ENCODE data around the gene CNN3. TPM values are rescaled to one million over a fixed set of nuclear protein-coding genes. Genes with fewer than 3 reads are reported as not detected.
"Not testable (repeated sequence)": the region's sequence is repeated elsewhere in the genome, so short reads cannot be mapped to it uniquely, and the experiment has no call there.

The CNN3 gene
- total and polyA plus RNA-seq, 2 donors = 163 to 350 TPM

DNA sequence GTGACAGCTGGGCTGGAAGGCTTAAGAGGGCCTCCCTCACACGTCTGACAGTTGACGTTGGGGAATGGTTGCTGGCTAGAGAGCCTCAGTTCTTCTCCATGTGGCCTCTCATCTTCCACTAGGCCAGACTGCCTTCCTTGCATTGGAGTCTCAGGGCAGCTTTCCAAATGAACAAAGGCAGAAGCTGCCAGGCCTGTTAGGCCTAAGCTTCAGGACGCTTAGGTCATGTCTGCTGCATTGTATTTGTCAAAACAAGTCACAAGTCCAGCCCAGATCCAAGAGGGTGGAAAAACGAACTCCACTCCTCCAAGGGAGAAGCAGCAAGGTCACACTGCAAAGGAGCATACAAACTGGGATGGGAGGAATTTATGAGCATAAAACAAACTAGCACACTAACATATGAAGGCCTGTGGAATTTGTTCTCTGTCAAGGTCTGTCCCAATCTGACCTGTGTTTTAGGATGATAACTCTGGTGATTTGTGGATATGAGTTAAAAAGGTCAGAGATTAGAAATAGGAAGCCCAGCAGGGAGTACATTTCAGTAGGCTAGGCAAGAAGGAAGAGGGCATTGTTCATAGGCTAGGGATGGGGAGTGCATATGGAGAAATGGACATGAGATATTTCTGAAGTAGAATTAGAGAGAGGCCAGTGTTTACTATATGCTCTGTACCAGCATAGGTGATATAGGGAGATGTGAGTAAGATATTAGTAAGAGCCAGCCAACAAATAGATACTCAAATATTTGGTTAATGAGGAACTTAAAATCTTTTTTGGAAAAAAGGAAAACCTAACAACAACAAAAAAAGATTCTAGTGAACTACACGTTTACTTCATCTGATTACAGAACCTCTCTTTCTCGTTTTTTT is 29.1 kb upstream of the CNN3 start:
- no peaks in the 10 kb centered on the region for H3K36me3 ChIP-seq (ENCODE audit: insufficient read depth)
- WGBS = 33% methylated on average over 6 of the region's 6 CpGs
- H3K27ac ChIP-seq (ENCODE audit: low read depth) = no peak overlapping the region
- no peak for DNase-seq (ENCODE audit: extremely low spot score)
- H3K4me1 ChIP-seq (ENCODE audit: insufficient read depth) = peaks cover 2% of the 10 kb centered on the region
- H3K4me3 ChIP-seq (ENCODE audit: low read depth, low read length) = no peak overlapping the region

DNA sequence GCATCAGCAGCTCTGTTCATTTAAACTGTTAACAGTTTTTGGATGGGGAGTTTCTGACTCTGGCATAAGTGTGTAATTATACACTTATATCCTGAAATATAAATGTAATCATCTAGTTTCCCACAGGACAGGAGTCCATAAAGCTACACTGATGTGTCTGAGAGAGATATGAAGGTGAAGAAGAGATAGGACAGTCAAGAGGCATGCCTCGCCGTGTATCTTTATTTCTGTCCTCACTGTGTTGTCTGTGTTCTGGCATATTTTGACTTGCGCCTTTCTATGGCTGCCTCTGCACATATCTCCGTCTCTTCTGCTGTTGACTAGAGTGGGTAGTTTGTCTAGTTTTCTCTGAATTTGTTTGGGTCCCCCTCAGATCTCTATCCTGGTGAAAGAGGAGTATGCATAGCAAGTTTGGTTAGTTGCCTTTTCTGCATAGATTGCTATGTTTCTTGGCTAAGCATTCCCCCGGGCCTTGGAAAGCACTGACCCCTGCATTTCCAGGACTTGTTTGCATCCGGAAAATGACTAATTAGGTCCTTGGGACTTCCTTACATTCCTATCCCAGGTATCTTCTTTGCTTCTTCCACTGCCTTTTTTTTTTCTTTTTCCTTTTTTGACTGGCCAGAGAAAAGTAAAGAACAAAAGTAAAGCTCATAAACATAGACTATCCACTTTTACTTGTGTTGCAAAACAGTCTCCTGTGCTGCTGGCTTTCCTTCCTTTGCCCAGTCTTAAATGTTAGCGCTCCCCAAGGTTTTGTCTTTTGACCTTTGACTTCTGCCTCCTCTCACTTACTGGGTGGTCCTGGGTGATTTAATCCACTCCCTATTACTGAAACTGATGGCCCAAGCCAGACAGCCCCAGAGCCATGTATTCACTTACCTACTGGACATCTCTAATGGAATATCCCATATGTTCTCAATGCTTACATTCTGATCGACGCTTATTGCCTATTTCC is 27.6 kb upstream of the CNN3 start:
- Histone ChIP-seq H3K4me3 (ENCODE audit: low read depth, low read length) (no peak overlapping the region), H3K4me1 (ENCODE audit: insufficient read depth) (peaks cover 2% of the 10 kb centered on the region), H3K36me3 (ENCODE audit: insufficient read depth) (no peaks in the 10 kb centered on the region), H3K27ac (ENCODE audit: low read depth) (peak overlapping the region; percentile 26)
- DNase-seq (ENCODE audit: extremely low spot score) = no peak
- 46% methylated on average over 9 of the region's 9 CpGs for WGBS

DNA sequence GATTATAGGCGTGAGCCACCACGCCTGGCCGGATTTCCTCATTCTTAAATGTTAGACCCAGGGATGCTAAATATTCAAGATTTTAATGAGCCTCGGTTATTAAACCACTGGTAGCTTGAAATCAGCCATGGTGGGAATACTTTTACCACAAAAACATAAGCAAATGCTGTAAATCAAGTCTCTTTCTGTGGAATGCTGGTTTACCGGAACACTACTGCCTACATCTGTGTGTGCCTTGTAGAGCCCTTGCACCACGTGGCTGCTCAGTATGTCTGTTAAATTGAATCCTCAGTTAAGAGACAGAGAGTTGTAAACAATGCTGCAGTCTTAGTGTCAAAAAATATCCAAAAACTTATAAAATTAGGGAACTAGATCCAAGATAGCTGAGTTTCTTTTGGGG is 26.8 kb upstream of the CNN3 start:
- no peak overlapping the region for H3K4me3 ChIP-seq (ENCODE audit: low read depth, low read length)
- no peak overlapping the region for H3K27ac ChIP-seq (ENCODE audit: low read depth)
- H3K4me1 ChIP-seq (ENCODE audit: insufficient read depth) = peaks cover 2% of the 10 kb centered on the region
- WGBS = 52% methylated on average over 6 of the region's 6 CpGs
- no peak for DNase-seq (ENCODE audit: extremely low spot score)
- H3K36me3 ChIP-seq (ENCODE audit: insufficient read depth) = no peaks in the 10 kb centered on the region

DNA sequence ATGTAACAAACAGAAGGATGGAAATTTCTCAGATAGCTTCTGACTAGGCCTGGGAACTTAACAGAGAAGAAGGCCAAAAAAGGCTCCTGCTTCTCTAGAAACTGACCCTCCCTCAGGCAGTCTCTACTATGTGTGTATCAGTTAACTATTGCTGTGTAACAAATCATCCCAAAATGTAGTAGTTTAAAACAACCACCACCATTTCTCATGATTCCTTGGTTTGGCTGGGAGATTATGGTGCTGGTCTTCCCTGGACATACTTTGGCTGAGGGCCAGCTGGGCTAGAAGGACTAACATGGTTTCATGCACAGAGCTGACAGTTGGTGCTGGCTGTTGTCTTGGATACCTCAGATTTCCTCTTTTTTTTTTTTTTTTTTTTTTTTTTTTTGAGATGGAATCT is 26.2 kb upstream of the CNN3 start:
- H3K36me3 ChIP-seq (ENCODE audit: insufficient read depth) = no peaks in the 10 kb centered on the region
- no peak overlapping the region for H3K4me3 ChIP-seq (ENCODE audit: low read depth, low read length)
- H3K4me1 ChIP-seq (ENCODE audit: insufficient read depth) = no peaks in the 10 kb centered on the region
- no peak for DNase-seq (ENCODE audit: extremely low spot score)
- no peak overlapping the region for H3K27ac ChIP-seq (ENCODE audit: low read depth)

DNA sequence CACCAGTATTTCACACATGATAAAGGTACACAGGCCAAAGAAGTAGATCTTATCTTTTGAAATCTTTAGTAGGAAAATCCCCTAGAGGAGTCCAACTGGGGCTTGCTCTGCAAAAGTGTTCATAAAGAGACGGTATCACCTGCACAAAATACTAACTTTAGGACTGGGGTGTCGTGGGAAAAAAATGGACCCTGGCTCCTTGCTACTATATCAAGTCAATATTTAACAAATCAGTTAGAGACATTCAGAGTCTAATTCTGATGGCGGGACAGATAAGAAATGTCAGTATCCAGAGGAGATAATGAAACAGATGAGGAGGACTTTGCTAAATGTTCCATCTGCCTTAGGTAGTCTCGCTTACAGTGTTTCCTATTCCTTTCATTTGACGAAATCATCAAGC is 25.6 kb upstream of the CNN3 start:
- Histone ChIP-seq H3K4me1 (ENCODE audit: insufficient read depth) (no peaks in the 10 kb centered on the region), H3K4me3 (ENCODE audit: low read depth, low read length) (no peak overlapping the region)

DNA sequence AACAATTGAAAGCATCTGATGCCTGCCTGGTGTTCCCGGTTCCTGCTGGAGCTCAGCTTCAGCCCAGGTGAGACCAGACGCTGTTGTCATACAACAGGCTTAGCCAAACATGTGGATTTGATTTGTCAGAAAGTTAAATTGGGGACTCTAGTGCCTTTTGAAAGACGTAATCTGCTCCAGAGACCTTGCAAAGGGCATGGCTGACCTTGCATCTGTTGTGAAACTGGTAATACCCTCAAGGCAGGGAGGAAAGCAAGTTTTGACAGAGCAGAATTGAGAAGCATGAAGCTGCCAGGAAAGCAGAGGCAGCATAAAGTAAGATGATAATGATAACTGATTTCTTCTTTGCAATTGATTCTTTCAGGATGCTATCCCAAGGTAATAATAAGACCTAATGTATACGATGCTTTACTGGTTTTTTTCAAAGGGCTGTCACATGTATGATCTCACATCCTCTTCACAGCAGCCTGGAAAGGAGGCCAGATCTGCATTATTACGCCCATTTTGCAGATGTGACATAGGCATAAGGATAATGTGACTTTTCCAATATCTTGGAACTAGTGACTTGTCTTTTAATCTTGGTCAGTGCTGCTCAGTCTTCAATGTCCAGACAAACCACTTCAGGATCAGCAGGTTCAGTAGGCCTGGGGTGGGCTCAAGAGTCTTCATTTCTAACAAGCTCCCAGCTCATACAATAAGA is 24.7 kb upstream of the CNN3 start:
- WGBS = 83% methylated on average over 5 of the region's 5 CpGs
- DNase-seq (ENCODE audit: extremely low spot score) = no peak
- no peak overlapping the region for H3K27ac ChIP-seq (ENCODE audit: low read depth)
- H3K36me3 ChIP-seq (ENCODE audit: insufficient read depth) = no peaks in the 10 kb centered on the region
- H3K4me3 ChIP-seq (ENCODE audit: low read depth, low read length) = no peak overlapping the region
- no peaks in the 10 kb centered on the region for H3K4me1 ChIP-seq (ENCODE audit: insufficient read depth)

More for the DNA sequence above, 25.6 kb upstream of the CNN3 start:
- no peak for DNase-seq (ENCODE audit: extremely low spot score)
- Histone ChIP-seq H3K27ac (ENCODE audit: low read depth) (no peak overlapping the region), H3K36me3 (ENCODE audit: insufficient read depth) (no peaks in the 10 kb centered on the region)
- WGBS = 96% methylated on average over 5 of the region's 5 CpGs

DNA sequence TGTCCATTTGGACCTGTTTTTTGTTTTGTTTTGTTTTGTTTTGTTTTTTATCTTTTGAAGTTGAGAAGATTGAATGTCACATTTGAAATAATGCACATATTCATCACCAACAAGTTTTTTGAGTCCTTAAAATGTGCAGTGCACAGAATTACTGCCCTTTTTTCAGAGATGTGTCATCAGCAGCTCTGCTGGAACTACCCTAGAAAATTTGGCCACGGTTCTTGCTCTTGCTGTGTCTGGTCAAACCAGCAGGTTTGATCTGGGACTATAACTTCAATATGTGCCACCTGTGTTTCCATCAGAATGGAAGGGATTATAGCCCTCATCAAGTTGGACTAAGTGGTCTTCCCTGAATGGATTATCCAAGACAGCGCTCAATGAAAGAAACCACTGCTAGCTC is 24.1 kb upstream of the CNN3 start:
- no peaks in the 10 kb centered on the region for H3K4me1 ChIP-seq (ENCODE audit: insufficient read depth)
- no peak overlapping the region for H3K27ac ChIP-seq (ENCODE audit: low read depth)
- no peak overlapping the region for H3K4me3 ChIP-seq (ENCODE audit: low read depth, low read length)
- WGBS = 78% methylated on average over 2 of the region's 2 CpGs
- H3K36me3 ChIP-seq (ENCODE audit: insufficient read depth) = no peaks in the 10 kb centered on the region
- no peak for DNase-seq (ENCODE audit: extremely low spot score)

DNA sequence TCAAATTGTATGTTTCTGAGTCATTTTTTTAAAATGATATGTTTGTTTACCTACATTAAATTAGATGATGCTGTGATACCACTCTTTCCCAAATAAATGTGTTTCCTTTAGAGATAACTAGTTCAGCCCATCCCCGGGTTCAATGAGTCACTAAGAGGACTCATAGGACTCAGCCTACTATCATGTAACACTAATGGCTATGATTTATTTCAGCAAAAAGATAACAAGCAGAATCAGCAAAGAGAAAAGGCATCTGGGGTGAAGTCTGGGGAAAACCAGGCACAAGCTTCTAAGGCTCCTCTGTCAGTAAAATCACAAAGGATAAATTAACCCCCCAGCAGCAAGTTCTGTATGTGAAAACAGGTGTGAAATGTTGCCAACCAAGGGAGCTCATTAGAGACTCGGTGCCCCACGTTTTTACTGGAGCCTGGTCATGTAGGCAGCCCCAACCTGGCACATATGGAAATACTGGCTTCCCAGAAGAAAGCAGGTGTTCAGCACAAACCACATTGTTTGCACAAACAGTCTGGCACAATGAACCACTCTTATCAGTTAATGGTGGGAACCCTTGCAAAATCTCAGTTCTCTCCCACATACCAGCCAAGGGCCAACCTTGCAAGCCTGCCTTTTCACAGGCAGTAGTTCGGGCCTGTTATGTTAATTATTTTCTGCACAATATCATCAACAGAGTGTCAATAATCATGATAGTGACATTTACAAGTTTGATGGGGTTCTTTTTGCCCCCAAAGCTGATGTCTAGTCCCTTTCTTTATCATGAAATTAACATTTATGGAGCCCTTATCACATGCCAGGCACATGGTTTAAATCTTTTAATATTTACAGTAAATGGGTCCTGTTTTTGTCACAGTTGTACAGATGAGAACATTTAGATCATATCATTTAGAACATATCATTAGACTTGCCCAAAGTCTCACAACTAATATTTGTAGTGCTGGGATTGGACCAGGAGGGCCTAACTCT is 23.1 kb upstream of the CNN3 start:
- Histone ChIP-seq H3K27ac (ENCODE audit: low read depth) (no peak overlapping the region), H3K4me1 (ENCODE audit: insufficient read depth) (no peaks in the 10 kb centered on the region), H3K4me3 (ENCODE audit: low read depth, low read length) (no peak overlapping the region), H3K36me3 (ENCODE audit: insufficient read depth) (no peaks in the 10 kb centered on the region)
- WGBS = 69% methylated on average over 4 of the region's 4 CpGs
- DNase-seq (ENCODE audit: extremely low spot score) = no peak

DNA sequence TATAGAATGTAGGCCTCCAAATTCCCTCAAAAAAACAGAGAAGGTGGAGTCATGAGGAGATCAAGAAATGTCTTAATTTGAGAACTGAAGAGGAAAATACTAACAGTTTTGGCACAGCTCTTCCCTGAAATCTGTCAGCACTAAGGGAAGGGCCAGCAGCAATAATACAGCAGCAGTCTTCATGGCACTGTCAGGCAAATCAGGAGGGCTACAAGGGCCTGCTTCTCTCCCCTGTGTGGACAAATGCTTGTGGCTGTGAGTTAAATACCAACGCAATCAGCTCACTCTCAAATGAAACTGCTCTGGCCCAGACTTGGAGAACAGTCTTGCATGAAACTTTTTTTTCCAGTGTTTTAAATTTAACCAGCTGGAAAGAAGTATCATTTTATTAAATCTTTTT is 20.5 kb upstream of the CNN3 start:
- WGBS = 31% methylated on average over 1 of the region's 1 CpG
- no peaks in the 10 kb centered on the region for H3K36me3 ChIP-seq (ENCODE audit: insufficient read depth)
- no peak overlapping the region for H3K27ac ChIP-seq (ENCODE audit: low read depth)
- H3K4me1 ChIP-seq (ENCODE audit: insufficient read depth) = no peaks in the 10 kb centered on the region
- no peak for DNase-seq (ENCODE audit: extremely low spot score)
- no peak overlapping the region for H3K4me3 ChIP-seq (ENCODE audit: low read depth, low read length)

DNA sequence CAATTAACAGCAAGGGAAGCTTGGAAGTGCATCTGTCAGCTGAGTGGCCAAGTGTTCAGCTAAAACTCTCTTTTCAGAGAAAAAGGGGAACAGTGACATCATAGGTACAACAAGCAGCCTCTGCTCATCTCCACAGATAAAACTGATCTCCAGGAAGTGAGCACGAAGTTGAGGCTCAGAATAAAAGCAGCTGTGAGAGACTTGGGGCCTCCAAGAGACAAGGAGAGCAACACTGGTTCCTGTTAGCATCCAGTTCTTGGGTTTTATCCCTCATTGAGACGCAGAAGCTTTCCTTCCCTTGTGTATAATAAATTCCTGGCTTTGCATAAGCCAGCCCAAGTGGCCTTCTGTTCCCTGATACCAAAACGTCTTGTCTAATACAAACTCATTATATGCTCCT is 20.0 kb upstream of the CNN3 start:
- no peak overlapping the region for H3K27ac ChIP-seq (ENCODE audit: low read depth)
- WGBS = 36% methylated on average over 3 of the region's 3 CpGs
- no peak for DNase-seq (ENCODE audit: extremely low spot score)
- no peaks in the 10 kb centered on the region for H3K36me3 ChIP-seq (ENCODE audit: insufficient read depth)
- H3K4me1 ChIP-seq (ENCODE audit: insufficient read depth) = no peaks in the 10 kb centered on the region
- no peak overlapping the region for H3K4me3 ChIP-seq (ENCODE audit: low read depth, low read length)

DNA sequence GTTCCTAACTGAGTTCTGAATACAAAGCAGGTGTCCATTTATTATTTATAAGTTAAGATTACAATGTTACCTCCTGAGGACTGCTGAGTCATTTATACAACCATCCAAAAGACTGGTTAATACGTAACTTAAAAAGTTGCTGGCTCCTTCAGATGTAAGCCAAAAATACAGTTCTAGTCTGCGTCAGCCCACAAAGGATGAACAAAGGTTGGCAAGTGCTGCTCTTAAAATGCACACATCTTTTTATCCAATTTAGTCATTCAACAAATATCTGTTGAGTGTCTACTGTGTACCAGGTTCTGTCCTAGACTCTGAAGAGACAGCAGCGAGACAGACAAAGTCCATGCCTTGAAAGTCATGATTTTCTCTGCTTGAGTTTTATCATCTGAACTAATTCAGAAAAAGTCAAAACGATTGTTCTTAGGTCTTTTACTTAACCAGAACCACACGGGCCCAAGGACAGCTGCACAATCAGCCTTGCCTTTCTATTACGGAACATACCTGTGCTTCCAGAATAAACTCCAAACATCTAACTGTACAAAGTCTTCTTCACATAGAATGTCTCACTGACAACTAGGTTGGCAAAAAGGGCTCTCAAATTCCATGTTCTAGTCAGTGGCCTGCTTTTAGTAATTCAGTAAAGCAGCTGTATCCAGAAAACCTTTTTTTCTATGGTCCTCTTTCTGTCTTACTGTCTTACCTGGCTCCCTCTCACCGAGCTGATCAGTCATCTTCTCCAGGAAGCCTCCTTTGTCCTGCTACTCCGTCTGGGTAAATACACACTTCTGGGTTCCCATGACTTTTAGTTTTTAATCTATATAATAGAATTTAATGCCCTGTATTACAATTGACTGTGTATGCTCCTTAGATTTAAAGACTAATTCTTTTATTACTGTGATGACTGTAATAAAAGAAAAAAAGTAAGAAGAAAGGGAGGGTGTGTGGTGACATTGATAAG is 15.5 kb upstream of the CNN3 start:
- DNase-seq (ENCODE audit: extremely low spot score) = no peak
- Histone ChIP-seq H3K4me3 (ENCODE audit: low read depth, low read length) (no peak overlapping the region), H3K4me1 (ENCODE audit: insufficient read depth) (no peaks in the 10 kb centered on the region), H3K27ac (ENCODE audit: low read depth) (no peak overlapping the region), H3K36me3 (ENCODE audit: insufficient read depth) (no peaks in the 10 kb centered on the region)
- 74% methylated on average over 8 of the region's 8 CpGs for WGBS

DNA sequence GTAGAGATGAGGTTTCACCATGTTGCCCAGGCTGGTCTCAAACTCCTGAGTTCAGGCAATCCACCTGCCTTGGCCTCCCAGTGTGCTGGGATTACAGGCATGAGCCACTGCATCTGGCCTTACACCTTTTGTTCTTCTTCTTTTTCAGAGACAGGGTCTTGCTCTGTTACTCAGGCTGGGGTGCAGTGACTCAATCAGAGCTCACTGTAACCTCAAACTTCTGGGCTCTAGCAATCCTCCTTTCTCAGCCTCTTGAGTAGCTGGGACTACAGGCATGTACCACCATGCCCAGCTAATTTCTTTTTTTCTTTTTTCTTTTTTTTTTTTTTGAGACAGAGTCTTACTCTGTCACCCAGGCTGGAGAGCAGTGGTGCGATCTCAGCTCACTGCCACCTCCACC is 14.6 kb upstream of the CNN3 start:
- H3K36me3 ChIP-seq (ENCODE audit: insufficient read depth); H3K4me1 ChIP-seq (ENCODE audit: insufficient read depth); H3K27ac ChIP-seq (ENCODE audit: low read depth); DNase-seq (ENCODE audit: extremely low spot score); H3K4me3 ChIP-seq (ENCODE audit: low read depth, low read length): not testable (repeated sequence)
- 100% methylated on average over 1 of the region's 1 CpG for WGBS
